ENCODE measurements around the gene TMEM63A.
"Not testable (repeated sequence)": the region's sequence is repeated elsewhere in the genome, so short reads cannot be mapped to it uniquely, and the experiment has no call there.

TMEM63A gene

GRCh38 chr1:225810579-225811538, 71.3 kb downstream of the TMEM63A start:
- Histone ChIP-seq H3K4me2 (ENCODE audit: low read length) (peak overlapping the region; percentile 78), H3K79me2 (ENCODE audit: control insufficient read depth, insufficient read depth, low read length) (peaks cover 38% of the 10 kb centered on the region), H3K27ac (ENCODE audit: low read depth, low read length) (peak overlapping the region; percentile 97), H3K23ac (ENCODE audit: low read length) (peak overlapping the region; percentile 48), H3K4ac (ENCODE audit: low read depth, low read length) (peak overlapping the region; percentile 19), H3K18ac (ENCODE audit: low read length) (peak overlapping the region; percentile 30), H3K4me1 (ENCODE audit: control insufficient read depth, low read depth, low read length) (peaks cover 20% of the 10 kb centered on the region), H4K8ac (ENCODE audit: low read depth, low read length) (peak overlapping the region; percentile 59), H2BK5ac (ENCODE audit: low read length) (peak overlapping the region; percentile 69), H2AK5ac (ENCODE audit: low read length) (peak overlapping the region; percentile 92), H3K56ac (ENCODE audit: low read length) (peak overlapping the region; percentile 91), H4K5ac (ENCODE audit: low read length) (peak overlapping the region; percentile 52), H3K9ac (ENCODE audit: low read length) (peak overlapping the region; percentile 89), H3K4me3 (ENCODE audit: low read length) (peak overlapping the region; percentile 34), H3K79me1 (ENCODE audit: low read length) (peaks cover 30% of the 10 kb centered on the region)
- not testable (repeated sequence) for H3K36me3 ChIP-seq (ENCODE audit: control insufficient read depth, insufficient read depth, low read length); H2BK15ac ChIP-seq (replicated peaks; ENCODE audit: low read depth); H2BK120ac ChIP-seq (ENCODE audit: low read depth, low read length); H3K27me3 ChIP-seq (ENCODE audit: insufficient read depth, low read length, poor library complexity)
- WGBS (ENCODE audit: extremely low coverage, insufficient coverage, low lambda C conversion rate), result no CpG with 5 or more reads among the region's 29 CpGs
- peak; percentile 94 for DNase-seq

- Histone ChIP-seq H3K79me1 (ENCODE audit: low read length) (peaks cover 28% of the 10 kb centered on the region), H3K4me3 (ENCODE audit: low read length) (peak within 1 kb of the TSS; percentile 34), H3K9ac (ENCODE audit: low read length) (peak within 1 kb of the TSS; percentile 89), H4K8ac (ENCODE audit: low read depth, low read length) (no peak within 1 kb of the TSS), H3K36me3 (ENCODE audit: control insufficient read depth, insufficient read depth, low read length) (no peaks in the 10 kb centered on the region), H2AK5ac (ENCODE audit: low read length) (no peak within 1 kb of the TSS), H3K4me1 (ENCODE audit: control insufficient read depth, low read depth, low read length) (peaks cover 17% of the 10 kb centered on the region), H4K5ac (ENCODE audit: low read length) (no peak within 1 kb of the TSS), H3K23ac (ENCODE audit: low read length) (peak within 1 kb of the TSS; percentile 7), H2BK15ac (replicated peaks; ENCODE audit: low read depth) (no peak within 1 kb of the TSS), H3K4me2 (ENCODE audit: low read length) (peak within 1 kb of the TSS; percentile 78), H3K4ac (ENCODE audit: low read depth, low read length) (peak within 1 kb of the TSS; percentile 19), H3K18ac (ENCODE audit: low read length) (peak within 1 kb of the TSS; percentile 30), H3K56ac (ENCODE audit: low read length) (peak within 1 kb of the TSS; percentile 91), H3K79me2 (ENCODE audit: control insufficient read depth, insufficient read depth, low read length) (peaks cover 33% of the 10 kb centered on the region), H2BK5ac (ENCODE audit: low read length) (peak within 1 kb of the TSS; percentile 69), H2BK120ac (ENCODE audit: low read depth, low read length) (no peak within 1 kb of the TSS), H3K27ac (ENCODE audit: low read depth, low read length) (peak within 1 kb of the TSS; percentile 97), H3K27me3 (ENCODE audit: insufficient read depth, low read length, poor library complexity) (no peaks in the 10 kb centered on the region)
- peak; percentile 95 for DNase-seq
- no CpG with 5 or more reads among the region's 80 CpGs for WGBS (ENCODE audit: extremely low coverage, insufficient coverage, low lambda C conversion rate)
Measured at GRCh38 chr1:225809842-225810578, 72.2 kb downstream of the TMEM63A start, which contains the start of gene EPHX1. EPHX1 (plus strand) TSS chr1:225810124; CDS start chr1:225828730, 18,606 bp downstream.

- Histone ChIP-seq H3K4me2 (ENCODE audit: low read length) (no peak overlapping the region), H4K8ac (ENCODE audit: low read depth, low read length) (no peak overlapping the region), H3K4me1 (ENCODE audit: control insufficient read depth, low read depth, low read length) (peaks cover 13% of the 10 kb centered on the region), H3K23ac (ENCODE audit: low read length) (no peak overlapping the region), H3K4ac (ENCODE audit: low read depth, low read length) (no peak overlapping the region), H3K4me3 (ENCODE audit: low read length) (no peak overlapping the region), H3K36me3 (ENCODE audit: control insufficient read depth, insufficient read depth, low read length) (no peaks in the 10 kb centered on the region), H3K9ac (ENCODE audit: low read length) (no peak overlapping the region), H3K27me3 (ENCODE audit: insufficient read depth, low read length, poor library complexity) (no peaks in the 10 kb centered on the region), H2AK5ac (ENCODE audit: low read length) (no peak overlapping the region), H4K5ac (ENCODE audit: low read length) (no peak overlapping the region), H3K18ac (ENCODE audit: low read length) (no peak overlapping the region), H3K79me2 (ENCODE audit: control insufficient read depth, insufficient read depth, low read length) (peaks cover 17% of the 10 kb centered on the region), H3K79me1 (ENCODE audit: low read length) (peaks cover 16% of the 10 kb centered on the region), H3K56ac (ENCODE audit: low read length) (no peak overlapping the region), H2BK15ac (replicated peaks; ENCODE audit: low read depth) (no peak overlapping the region), H2BK120ac (ENCODE audit: low read depth, low read length) (no peak overlapping the region), H3K27ac (ENCODE audit: low read depth, low read length) (no peak overlapping the region), H2BK5ac (ENCODE audit: low read length) (no peak overlapping the region)
- no peak for DNase-seq
- no CpG with 5 or more reads among the region's 5 CpGs for WGBS (ENCODE audit: extremely low coverage, insufficient coverage, low lambda C conversion rate)
Measured at GRCh38 chr1:225808136-225808535, 74.0 kb downstream of the TMEM63A start.

GRCh38 chr1:225806736-225807135, 75.4 kb downstream of the TMEM63A start:
- not testable (repeated sequence) for H4K8ac ChIP-seq (ENCODE audit: low read depth, low read length); H3K79me1 ChIP-seq (ENCODE audit: low read length); H3K27me3 ChIP-seq (ENCODE audit: insufficient read depth, low read length, poor library complexity); H3K18ac ChIP-seq (ENCODE audit: low read length); H3K56ac ChIP-seq (ENCODE audit: low read length); H3K27ac ChIP-seq (ENCODE audit: low read depth, low read length); H3K79me2 ChIP-seq (ENCODE audit: control insufficient read depth, insufficient read depth, low read length); H3K4me3 ChIP-seq (ENCODE audit: low read length); H2BK5ac ChIP-seq (ENCODE audit: low read length); H4K5ac ChIP-seq (ENCODE audit: low read length); H3K36me3 ChIP-seq (ENCODE audit: control insufficient read depth, insufficient read depth, low read length); H3K4me1 ChIP-seq (ENCODE audit: control insufficient read depth, low read depth, low read length); DNase-seq; H2BK120ac ChIP-seq (ENCODE audit: low read depth, low read length); H3K9ac ChIP-seq (ENCODE audit: low read length); H3K23ac ChIP-seq (ENCODE audit: low read length); H2AK5ac ChIP-seq (ENCODE audit: low read length); H3K4me2 ChIP-seq (ENCODE audit: low read length); H2BK15ac ChIP-seq (replicated peaks; ENCODE audit: low read depth); H3K4ac ChIP-seq (ENCODE audit: low read depth, low read length)
- no CpG with 5 or more reads among the region's 3 CpGs for WGBS (ENCODE audit: extremely low coverage, insufficient coverage, low lambda C conversion rate)

- Histone ChIP-seq H2AK5ac (ENCODE audit: low read length) (no peak overlapping the region), H3K27me3 (ENCODE audit: insufficient read depth, low read length, poor library complexity) (no peaks in the 10 kb centered on the region), H3K23ac (ENCODE audit: low read length) (no peak overlapping the region), H3K4me1 (ENCODE audit: control insufficient read depth, low read depth, low read length) (no peaks in the 10 kb centered on the region), H3K79me2 (ENCODE audit: control insufficient read depth, insufficient read depth, low read length) (no peaks in the 10 kb centered on the region), H3K79me1 (ENCODE audit: low read length) (peaks cover under 1% of the 10 kb centered on the region), H2BK120ac (ENCODE audit: low read depth, low read length) (no peak overlapping the region), H4K8ac (ENCODE audit: low read depth, low read length) (no peak overlapping the region), H3K9ac (ENCODE audit: low read length) (no peak overlapping the region), H4K5ac (ENCODE audit: low read length) (no peak overlapping the region), H3K56ac (ENCODE audit: low read length) (no peak overlapping the region), H2BK5ac (ENCODE audit: low read length) (no peak overlapping the region), H3K4ac (ENCODE audit: low read depth, low read length) (no peak overlapping the region), H3K4me2 (ENCODE audit: low read length) (no peak overlapping the region), H3K36me3 (ENCODE audit: control insufficient read depth, insufficient read depth, low read length) (no peaks in the 10 kb centered on the region), H3K4me3 (ENCODE audit: low read length) (no peak overlapping the region), H2BK15ac (replicated peaks; ENCODE audit: low read depth) (no peak overlapping the region), H3K27ac (ENCODE audit: low read depth, low read length) (no peak overlapping the region), H3K18ac (ENCODE audit: low read length) (no peak overlapping the region)
- no peak for DNase-seq
- no CpG with 5 or more reads among the region's 1 CpG for WGBS (ENCODE audit: extremely low coverage, insufficient coverage, low lambda C conversion rate)
Measured at GRCh38 chr1:225806249-225806648, 75.9 kb downstream of the TMEM63A start.

Measured in mesendoderm (in vitro differentiated cells).